Mucosa of gallbladder (tissue), 1 donor: Measurements from ENCODE around the gene ZNF320. TPM values are rescaled to one million over a fixed set of nuclear protein-coding genes. Genes with fewer than 3 reads are reported as not detected.
"Not testable (repeated sequence)": the region's sequence is repeated elsewhere in the genome, so short reads cannot be mapped to it uniquely, and the experiment has no call there.

Source experiments
- DNase-seq: peaks from one replicate; pipeline ENCODE4 v3.0.0-alpha.2; 2020; ENCODE audit warnings: low spot score
- total RNA-seq: library from RNA; stranded (reverse); gene quantifications from one replicate; pipeline ENCODE4 v1.2.1, GENCODE V29; 2021
- donor health status: DM: no; HTN: no; CAD: no.

The ZNF320 gene
- total RNA-seq, 1 donor from 2014 or later: 39.9 TPM

- DNase-seq: peak; percentile 92
Observed at GRCh38 chr19:52922841-52923777, 25.7 kb upstream of the ZNF320 start, which contains the start of gene ZNF888. Gene ZNF888 (minus strand): TSS chr19:52923428. CDS start chr19:52917873, 5,555 bp downstream.

- DNase-seq: no peak
Observed at GRCh38 chr19:52917531-52917930, 20.1 kb upstream of the ZNF320 start.

DNA sequence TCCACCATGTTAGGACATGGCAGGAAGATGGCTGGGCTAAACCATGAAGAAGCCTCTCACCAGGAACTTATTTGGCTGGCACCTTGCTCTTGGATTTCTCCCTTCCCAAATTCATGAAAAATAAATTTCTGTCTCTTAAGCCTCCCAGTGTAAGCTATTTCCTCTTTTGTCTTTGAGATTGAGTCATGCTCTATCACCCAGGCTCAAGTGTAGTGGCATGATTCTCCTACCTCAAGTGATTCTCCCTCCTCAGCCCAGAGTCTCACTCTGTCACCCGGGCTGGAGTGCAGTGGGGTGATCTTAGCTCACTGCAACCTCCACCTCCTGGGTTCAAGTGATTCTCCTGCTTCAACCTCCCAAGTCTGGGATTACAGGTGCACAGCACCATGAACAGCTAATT is 13.2 kb upstream of the ZNF320 start:
- DNase-seq: no peak

- not testable (repeated sequence) for DNase-seq
Observed at GRCh38 chr19:52904052-52904780, 6.8 kb upstream of the ZNF320 start.

- DNase-seq: no peak
Observed at GRCh38 chr19:52901842-52902241, 4.4 kb upstream of the ZNF320 start.

GRCh38 chr19:52898596-52898995 is 1.2 kb upstream of the ZNF320 start:
- not testable (repeated sequence) for DNase-seq

- no peak for DNase-seq
Observed at GRCh38 chr19:52898101-52898500, 666 bp upstream of the ZNF320 start.

- peak; percentile 45 for DNase-seq
Observed at GRCh38 chr19:52896431-52897137, 851 bp downstream of the ZNF320 start.

- DNase-seq: no peak
Observed at GRCh38 chr19:52891336-52891735, 6.1 kb downstream of the ZNF320 start.

DNA sequence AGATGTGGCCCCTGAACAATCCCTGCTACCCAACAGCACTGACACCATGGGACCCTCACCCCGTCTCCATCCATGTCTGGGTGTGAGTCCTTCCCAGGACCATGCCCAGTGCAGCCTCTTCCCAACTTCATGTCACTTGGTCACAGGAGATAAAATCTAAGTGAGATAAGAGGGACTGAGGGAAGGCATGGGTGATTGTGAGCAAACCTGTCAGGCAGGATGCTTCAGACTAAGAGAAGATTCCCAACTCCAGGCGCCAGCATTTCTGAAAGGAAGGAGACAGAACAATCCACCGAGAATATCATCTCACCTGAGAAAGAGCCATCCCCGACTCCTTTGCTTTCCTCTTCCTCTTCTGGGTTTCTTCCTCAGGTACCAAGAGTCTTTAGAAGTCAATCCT is 7.5 kb downstream of the ZNF320 start:
- DNase-seq: no peak

- no peak for DNase-seq
Observed at GRCh38 chr19:52889076-52889475, 8.4 kb downstream of the ZNF320 start.

GRCh38 chr19:52880895-52881389 is 16.5 kb downstream of the ZNF320 start:
- DNase-seq: no peak

- DNase-seq: not testable (repeated sequence)
Observed at GRCh38 chr19:52872996-52873395, 24.4 kb downstream of the ZNF320 start.

DNA sequence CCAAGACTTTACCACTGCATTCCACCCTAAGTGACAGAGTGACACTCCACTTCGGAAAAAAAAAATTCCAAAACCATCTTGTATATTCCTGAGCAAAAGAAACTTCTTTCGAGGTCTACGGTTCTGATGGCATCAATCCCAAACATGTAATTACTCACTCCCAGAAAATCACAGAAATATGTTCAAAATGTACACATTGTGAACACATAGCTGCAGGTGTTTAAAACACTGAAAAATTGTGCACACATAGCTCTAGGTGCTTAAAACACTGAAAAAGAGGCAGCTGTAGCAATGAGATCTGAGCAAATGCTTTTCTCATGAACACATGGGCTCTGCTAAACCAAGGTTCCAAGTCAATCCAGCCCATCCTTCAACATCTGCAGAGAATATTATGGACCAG is 26.0 kb downstream of the ZNF320 start:
- DNase-seq: no peak

- DNase-seq: not testable (repeated sequence)
Observed at GRCh38 chr19:52868031-52868430, 29.4 kb downstream of the ZNF320 start.

GRCh38 chr19:52857378-52858191 is 39.9 kb downstream of the ZNF320 start, which contains the start of gene ZNF468:
Gene ZNF468 (minus strand): TSS chr19:52857619. CDS start chr19:52854272, 3,347 bp downstream.
- DNase-seq: peak; percentile 71

DNA sequence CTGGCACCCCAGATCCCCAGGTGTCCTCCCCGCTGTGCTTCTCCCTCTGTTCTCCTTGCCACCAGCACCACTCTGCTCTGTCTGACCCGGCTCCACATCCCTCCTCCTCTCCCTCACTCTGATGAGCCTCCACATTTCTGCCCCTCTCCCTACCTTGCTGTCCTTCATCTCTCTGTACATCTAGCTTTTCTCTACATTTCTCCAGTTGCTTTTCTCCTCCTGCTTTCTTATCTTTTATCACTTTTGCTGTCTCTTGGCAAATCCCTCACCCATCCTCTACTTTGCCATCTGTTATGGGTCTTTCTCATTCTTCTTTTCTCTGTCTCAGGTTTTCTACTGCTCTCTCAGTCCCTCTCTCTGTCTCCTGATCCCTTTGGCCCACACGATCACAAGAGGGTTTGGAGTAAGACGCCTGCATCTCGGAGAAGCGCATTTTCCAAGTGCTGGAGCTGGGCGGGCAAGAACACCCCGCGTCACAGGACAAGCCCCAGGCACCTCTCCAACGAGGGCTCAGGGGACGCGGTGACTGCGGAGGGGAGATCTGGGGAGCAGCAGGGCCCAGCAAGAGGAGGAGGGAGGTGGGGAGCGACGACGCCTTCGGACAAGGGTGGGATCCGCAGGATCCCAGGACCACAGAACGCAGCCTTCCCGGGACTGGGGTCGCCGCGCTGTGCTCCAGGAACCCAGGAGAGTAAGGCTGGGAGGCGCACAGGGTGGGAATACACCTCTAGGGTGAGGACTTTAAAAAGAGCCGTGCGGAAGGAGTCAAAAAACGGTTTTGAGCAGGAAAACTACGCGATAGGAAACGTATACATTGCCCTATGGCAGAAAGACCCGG is 40.7 kb downstream of the ZNF320 start:
- not testable (repeated sequence) for DNase-seq
